HepG2 (cell line): ENCODE data around the gene NINJ2. TPM values are rescaled to one million over a fixed set of nuclear protein-coding genes. Genes with fewer than 3 reads are reported as not detected.

Experiments used
- ARHGAP35 ChIP-seq: sonication (generic); formaldehyde crosslinking; IDR thresholded peaks from 2 replicates; pipeline ENCODE4 v1.9.0; 2022; ENCODE audit warnings: mild to moderate bottlenecking, inconsistent platforms, moderate library complexity, missing genetic modification reagents, borderline replicate concordance
- ATAD3A ChIP-seq: sonication (generic); formaldehyde crosslinking; IDR thresholded peaks from 2 replicates; pipeline ENCODE4 v1.4.0; 2020; ENCODE audit warnings: missing genetic modification reagents
- FOSL2 ChIP-seq: sonication (generic); formaldehyde crosslinking; IDR thresholded peaks from 2 replicates; pipeline ENCODE4 v1.4.0; 2020; ENCODE audit warnings: missing genetic modification reagents
- JARID2 ChIP-seq: sonication (generic); formaldehyde crosslinking; IDR thresholded peaks from 2 replicates; pipeline ENCODE4 v1.8.1; 2023; ENCODE audit warnings: missing genetic modification reagents, inconsistent platforms; ENCODE audit not compliant: insufficient replicate concordance
- KDM3A ChIP-seq: IDR thresholded peaks from 2 replicates; pipeline ENCODE4 v1.6.1; 2018; ENCODE audit warnings: low read depth, missing compliant biosample characterization
- KDM5B ChIP-seq: sonication (generic); formaldehyde crosslinking; IDR thresholded peaks from 2 replicates; pipeline ENCODE4 v1.4.0; 2020; ENCODE audit warnings: missing genetic modification reagents, mild to moderate bottlenecking, borderline replicate concordance
- SATB2 ChIP-seq: sonication (generic); formaldehyde crosslinking; IDR thresholded peaks from 2 replicates; pipeline ENCODE4 v1.5.0; 2020; ENCODE audit warnings: missing genetic modification reagents
- SIX4 ChIP-seq: sonication (generic); formaldehyde crosslinking; IDR thresholded peaks from 2 replicates; pipeline ENCODE4 v1.4.0; 2020; ENCODE audit warnings: missing genetic modification reagents
- XBP1 ChIP-seq: sonication (generic); formaldehyde crosslinking; IDR thresholded peaks from 2 replicates; pipeline ENCODE4 v1.5.0; 2020; ENCODE audit warnings: missing genetic modification reagents
- ZFX ChIP-seq: sonication (generic); formaldehyde crosslinking; IDR thresholded peaks from 2 replicates; pipeline ENCODE4 v1.4.0; 2020; ENCODE audit warnings: mild to moderate bottlenecking, low read depth, missing genetic modification reagents, moderate library complexity
- ZNF263 ChIP-seq: sonication (generic); formaldehyde crosslinking; IDR thresholded peaks from 2 replicates; pipeline ENCODE4 v1.4.0; 2020; ENCODE audit warnings: missing genetic modification reagents
- ZNF34 ChIP-seq: sonication (generic); formaldehyde crosslinking; IDR thresholded peaks from 2 replicates; pipeline ENCODE4 v1.4.0; 2020; ENCODE audit warnings: mild to moderate bottlenecking, missing genetic modification reagents, borderline replicate concordance
- ZNF44 ChIP-seq: sonication (generic); formaldehyde crosslinking; IDR thresholded peaks from 2 replicates; pipeline ENCODE4 v1.5.1; 2020; ENCODE audit warnings: mild to moderate bottlenecking, missing genetic modification reagents
- ZNF746 ChIP-seq: sonication (generic); formaldehyde crosslinking; IDR thresholded peaks from 2 replicates; pipeline ENCODE4 v1.8.0; 2022; ENCODE audit warnings: mild to moderate bottlenecking, missing genetic modification reagents
- polyA plus RNA-seq, 8 experiments: library from polyadenylated mRNA; depleted of rRNA in 3 of 8; stranded (reverse) in 7 of 8; unstranded in 1 of 8; fragments of >200 nt; fragmentation: Illumina TruSeq in 4 of 8; extraction: Trizol in 4 of 8; gene quantifications; 2 replicates each; pipeline versions ENCODE4 v1.2.1 to v1.2.3, GENCODE V29; 2011 to 2016; ENCODE audit warnings: low read depth in 4 of 8, missing spikeins in 1 of 8, mixed read lengths in 1 of 8; ENCODE audit not compliant: insufficient read depth in 1 of 8
- total RNA-seq, 5 experiments: library from RNA; depleted of rRNA; stranded (reverse); fragments of >200 nt; fragmentation: Illumina TruSeq; extraction: Trizol; gene quantifications; 2 replicates each; pipeline ENCODE4 v1.2.3, GENCODE V29; 2016; ENCODE audit warnings: low read depth in 1 of 5
- TF ChIP-seq, protein P1 (sequence below): sonication (generic); formaldehyde crosslinking; IDR thresholded peaks from 2 replicates; pipeline ENCODE4 v1.5.0; 2020; ENCODE audit warnings: mild to moderate bottlenecking, missing genetic modification reagents, borderline replicate concordance
- TF ChIP-seq, protein P2 (sequence below): sonication (generic); formaldehyde crosslinking; IDR thresholded peaks from 2 replicates; pipeline ENCODE4 v1.9.0; 2021; ENCODE audit warnings: missing genetic modification reagents, mild to moderate bottlenecking, borderline replicate concordance
- TF ChIP-seq, protein P3 (sequence below), 2 experiments: sonication (generic) in 1 of 2; formaldehyde crosslinking in 1 of 2; IDR thresholded peaks; 2 replicates each; pipeline versions ENCODE4 v1.5.1 to v1.6.1; 2011 to 2020; ENCODE audit warnings: borderline replicate concordance in 1 of 2, low read depth in 1 of 2, low read length in 1 of 2, mild to moderate bottlenecking in 1 of 2, missing genetic modification reagents in 1 of 2, moderate library complexity in 1 of 2

The NINJ2 gene
- total and polyA plus RNA-seq, 2 of the 13 experiments (the other 11 are each of a cell fraction or from before 2014, with no cell fraction given), result 0.62 to 3.8 TPM

DNA sequence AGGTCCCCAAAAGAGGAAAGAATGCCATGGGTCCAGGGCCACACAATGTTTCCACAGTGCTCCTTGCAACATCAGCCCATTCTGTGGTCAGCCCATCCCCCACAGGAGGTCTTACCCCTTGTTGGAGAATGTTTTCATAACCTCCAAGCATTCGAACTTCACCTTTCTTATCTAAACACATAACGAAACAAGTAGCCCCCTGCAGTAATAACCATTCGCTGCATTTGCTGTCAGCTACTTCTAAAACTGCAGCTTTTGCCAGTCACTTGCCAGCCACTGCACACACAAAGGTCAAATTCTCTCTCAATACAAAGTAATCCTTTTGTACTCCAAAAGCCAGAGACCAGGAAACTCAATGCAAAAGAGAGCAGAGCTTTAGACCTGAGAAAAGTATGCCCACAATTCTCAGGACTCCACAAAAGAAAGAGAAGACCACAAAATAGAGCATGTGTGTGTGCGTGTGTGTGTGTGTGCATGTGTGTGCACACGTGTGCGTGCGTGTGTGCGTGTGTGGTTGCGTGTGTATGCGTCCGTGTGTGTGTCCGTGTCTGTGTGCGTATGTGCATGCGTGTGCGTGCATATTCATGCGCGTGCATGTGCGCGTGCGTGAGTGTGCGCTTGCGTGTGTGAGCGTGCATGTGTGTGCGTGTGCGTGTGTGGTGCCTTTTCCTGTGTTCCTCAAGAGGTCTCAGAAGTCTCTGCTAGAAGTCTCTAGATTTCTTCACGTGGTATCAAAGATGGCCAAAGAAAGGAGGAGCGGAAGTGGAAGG is 31.7 kb upstream of the NINJ2 start (continued):
- TF ChIP-seq, protein P1, sequence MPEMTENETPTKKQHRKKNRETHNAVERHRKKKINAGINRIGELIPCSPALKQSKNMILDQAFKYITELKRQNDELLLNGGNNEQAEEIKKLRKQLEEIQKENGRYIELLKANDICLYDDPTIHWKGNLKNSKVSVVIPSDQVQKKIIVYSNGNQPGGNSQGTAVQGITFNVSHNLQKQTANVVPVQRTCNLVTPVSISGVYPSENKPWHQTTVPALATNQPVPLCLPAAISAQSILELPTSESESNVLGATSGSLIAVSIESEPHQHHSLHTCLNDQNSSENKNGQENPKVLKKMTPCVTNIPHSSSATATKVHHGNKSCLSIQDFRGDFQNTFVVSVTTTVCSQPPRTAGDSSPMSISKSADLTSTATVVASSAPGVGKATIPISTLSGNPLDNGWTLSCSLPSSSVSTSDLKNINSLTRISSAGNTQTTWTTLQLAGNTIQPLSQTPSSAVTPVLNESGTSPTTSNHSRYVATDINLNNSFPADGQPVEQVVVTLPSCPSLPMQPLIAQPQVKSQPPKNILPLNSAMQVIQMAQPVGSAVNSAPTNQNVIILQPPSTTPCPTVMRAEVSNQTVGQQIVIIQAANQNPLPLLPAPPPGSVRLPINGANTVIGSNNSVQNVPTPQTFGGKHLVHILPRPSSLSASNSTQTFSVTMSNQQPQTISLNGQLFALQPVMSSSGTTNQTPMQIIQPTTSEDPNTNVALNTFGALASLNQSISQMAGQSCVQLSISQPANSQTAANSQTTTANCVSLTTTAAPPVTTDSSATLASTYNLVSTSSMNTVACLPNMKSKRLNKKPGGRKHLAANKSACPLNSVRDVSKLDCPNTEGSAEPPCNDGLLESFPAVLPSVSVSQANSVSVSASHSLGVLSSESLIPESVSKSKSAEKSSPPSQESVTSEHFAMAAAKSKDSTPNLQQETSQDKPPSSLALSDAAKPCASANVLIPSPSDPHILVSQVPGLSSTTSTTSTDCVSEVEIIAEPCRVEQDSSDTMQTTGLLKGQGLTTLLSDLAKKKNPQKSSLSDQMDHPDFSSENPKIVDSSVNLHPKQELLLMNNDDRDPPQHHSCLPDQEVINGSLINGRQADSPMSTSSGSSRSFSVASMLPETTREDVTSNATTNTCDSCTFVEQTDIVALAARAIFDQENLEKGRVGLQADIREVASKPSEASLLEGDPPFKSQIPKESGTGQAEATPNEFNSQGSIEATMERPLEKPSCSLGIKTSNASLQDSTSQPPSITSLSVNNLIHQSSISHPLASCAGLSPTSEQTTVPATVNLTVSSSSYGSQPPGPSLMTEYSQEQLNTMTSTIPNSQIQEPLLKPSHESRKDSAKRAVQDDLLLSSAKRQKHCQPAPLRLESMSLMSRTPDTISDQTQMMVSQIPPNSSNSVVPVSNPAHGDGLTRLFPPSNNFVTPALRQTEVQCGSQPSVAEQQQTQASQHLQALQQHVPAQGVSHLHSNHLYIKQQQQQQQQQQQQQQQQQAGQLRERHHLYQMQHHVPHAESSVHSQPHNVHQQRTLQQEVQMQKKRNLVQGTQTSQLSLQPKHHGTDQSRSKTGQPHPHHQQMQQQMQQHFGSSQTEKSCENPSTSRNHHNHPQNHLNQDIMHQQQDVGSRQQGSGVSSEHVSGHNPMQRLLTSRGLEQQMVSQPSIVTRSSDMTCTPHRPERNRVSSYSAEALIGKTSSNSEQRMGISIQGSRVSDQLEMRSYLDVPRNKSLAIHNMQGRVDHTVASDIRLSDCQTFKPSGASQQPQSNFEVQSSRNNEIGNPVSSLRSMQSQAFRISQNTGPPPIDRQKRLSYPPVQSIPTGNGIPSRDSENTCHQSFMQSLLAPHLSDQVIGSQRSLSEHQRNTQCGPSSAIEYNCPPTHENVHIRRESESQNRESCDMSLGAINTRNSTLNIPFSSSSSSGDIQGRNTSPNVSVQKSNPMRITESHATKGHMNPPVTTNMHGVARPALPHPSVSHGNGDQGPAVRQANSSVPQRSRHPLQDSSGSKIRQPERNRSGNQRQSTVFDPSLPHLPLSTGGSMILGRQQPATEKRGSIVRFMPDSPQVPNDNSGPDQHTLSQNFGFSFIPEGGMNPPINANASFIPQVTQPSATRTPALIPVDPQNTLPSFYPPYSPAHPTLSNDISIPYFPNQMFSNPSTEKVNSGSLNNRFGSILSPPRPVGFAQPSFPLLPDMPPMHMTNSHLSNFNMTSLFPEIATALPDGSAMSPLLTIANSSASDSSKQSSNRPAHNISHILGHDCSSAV, result no peak
- TF ChIP-seq ATAD3A, result no peak
- TF ChIP-seq FOSL2 (CRISPR knock-in tag), result no peak
- TF ChIP-seq SIX4 (CRISPR knock-in tag), result no peak
- TF ChIP-seq JARID2 (CRISPR knock-in tag), result no peak
- TF ChIP-seq XBP1 (CRISPR knock-in tag), result no peak
- TF ChIP-seq ZFX (CRISPR knock-in tag), result 0 out of 2 replicates have a peak, but pooled peaks have one; percentile 22
- 0 out of 2 replicates have a peak, but pooled peaks have one; percentile 28 for TF ChIP-seq KDM3A
- TF ChIP-seq ZNF34 (CRISPR knock-in tag), result no peak
- peak; percentile 33; the same call in 1 of the 2 replicates for TF ChIP-seq KDM5B
- TF ChIP-seq, protein P2, sequence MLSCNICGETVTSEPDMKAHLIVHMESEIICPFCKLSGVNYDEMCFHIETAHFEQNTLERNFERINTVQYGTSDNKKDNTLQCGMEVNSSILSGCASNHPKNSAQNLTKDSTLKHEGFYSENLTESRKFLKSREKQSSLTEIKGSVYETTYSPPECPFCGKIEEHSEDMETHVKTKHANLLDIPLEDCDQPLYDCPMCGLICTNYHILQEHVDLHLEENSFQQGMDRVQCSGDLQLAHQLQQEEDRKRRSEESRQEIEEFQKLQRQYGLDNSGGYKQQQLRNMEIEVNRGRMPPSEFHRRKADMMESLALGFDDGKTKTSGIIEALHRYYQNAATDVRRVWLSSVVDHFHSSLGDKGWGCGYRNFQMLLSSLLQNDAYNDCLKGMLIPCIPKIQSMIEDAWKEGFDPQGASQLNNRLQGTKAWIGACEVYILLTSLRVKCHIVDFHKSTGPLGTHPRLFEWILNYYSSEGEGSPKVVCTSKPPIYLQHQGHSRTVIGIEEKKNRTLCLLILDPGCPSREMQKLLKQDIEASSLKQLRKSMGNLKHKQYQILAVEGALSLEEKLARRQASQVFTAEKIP (CRISPR knock-in tag), result no peak
- no peak for TF ChIP-seq ZNF263
- TF ChIP-seq, protein P3, sequence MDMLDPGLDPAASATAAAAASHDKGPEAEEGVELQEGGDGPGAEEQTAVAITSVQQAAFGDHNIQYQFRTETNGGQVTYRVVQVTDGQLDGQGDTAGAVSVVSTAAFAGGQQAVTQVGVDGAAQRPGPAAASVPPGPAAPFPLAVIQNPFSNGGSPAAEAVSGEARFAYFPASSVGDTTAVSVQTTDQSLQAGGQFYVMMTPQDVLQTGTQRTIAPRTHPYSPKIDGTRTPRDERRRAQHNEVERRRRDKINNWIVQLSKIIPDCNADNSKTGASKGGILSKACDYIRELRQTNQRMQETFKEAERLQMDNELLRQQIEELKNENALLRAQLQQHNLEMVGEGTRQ (IDR thresholded peaks at IDR 0.05; ENCODE audit: low read depth, low read length), result no peak
- TF ChIP-seq, protein P3 (CRISPR knock-in tag; IDR thresholded peaks at IDR 0.05; ENCODE audit: borderline replicate concordance), result no peak
- TF ChIP-seq SATB2 (CRISPR knock-in tag), result no peak
- 0 out of 2 replicates have a peak, but pooled peaks have one; percentile 47 for TF ChIP-seq ARHGAP35 (CRISPR knock-in tag)
- no peak for TF ChIP-seq ZNF746 (CRISPR knock-in tag)
- no peak for TF ChIP-seq ZNF44 (CRISPR knock-in tag)
